NCI-H1417 (cell line): ENCODE results near the gene ABCA9.
"Not testable (repeated sequence)": the region's sequence is repeated elsewhere in the genome, so short reads cannot be mapped to it uniquely, and the experiment has no call there.

Experiments
- DNase-seq, 3 experiments: peaks; one replicate each; lab custom pipeline; 2025; lab: John Stamatoyannopoulos, UW

Gene ABCA9

DNA sequence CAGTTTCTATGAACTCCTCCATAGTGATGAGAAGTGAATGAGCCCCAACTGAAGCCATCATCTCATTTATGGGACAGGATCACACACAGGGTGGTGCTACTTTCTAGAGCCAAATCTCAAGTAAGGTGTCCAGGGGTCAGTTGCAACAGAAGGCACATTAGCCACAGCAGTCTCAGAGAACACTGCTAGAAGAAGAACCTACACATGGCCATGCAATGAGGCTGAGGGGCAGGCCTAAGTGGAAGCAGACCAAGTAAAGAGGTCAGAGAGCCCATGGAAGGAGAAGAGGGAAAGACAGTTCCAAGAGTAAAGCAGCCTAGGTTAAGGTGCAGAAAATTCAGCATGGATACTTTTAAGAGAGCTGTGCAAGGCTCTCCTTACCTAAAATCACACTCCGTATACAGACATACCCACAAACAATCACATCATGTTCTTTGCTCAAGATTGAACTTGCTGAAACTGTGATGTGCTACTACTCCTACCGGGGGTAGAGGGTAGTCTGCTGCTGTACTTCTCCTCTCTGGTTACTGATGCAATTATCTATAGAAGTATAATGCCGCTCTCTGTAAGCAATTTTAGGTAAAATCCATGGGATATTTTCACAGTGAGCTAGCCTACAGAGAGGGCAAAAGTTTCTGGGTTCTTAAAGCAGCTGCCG is 107.3 kb downstream of the ABCA9 start:
- no peak for DNase-seq

GRCh38 chr17:68950725-68951124 is 110.0 kb downstream of the ABCA9 start:
- DNase-seq: no peak

DNA sequence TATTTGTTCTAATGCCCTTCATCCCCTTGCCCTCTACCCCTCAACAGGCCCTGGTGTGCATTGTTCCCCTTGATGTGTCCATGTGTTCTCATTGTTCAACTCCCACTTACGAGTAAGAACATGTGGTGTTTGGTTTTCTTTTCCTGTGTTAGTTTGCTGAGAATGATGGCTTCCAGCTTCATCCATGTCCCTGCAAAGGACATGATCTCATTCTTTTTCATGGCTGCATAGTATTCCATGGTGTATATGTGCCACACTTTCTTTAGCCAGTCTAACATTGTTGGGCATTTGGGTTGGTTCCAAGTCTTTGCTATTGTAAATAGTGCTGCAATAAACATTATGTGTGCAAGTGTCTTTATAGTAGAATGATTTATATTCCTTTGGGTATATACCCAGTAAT is 112.9 kb downstream of the ABCA9 start:
- not testable (repeated sequence) for DNase-seq

GRCh38 chr17:68944435-68945035 is 116.2 kb downstream of the ABCA9 start:
- DNase-seq: no peak

DNA sequence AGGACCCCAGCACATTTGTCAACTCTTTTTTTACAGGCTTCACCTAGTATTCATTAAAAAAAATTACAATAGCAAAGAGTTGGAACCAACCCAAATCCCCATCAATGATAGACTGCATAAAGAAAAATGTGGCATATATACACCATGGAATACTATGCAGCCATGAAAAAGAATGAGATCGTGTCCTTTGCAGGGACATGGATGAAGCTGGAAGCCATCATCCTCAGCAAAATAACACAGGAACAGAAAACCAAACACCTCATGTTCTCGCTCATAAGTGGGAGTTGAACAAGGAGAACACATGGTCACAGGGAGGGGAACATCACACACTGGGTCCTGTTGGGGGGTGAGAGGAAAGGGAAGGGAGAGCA is 116.9 kb downstream of the ABCA9 start:
- DNase-seq: not testable (repeated sequence)

DNA sequence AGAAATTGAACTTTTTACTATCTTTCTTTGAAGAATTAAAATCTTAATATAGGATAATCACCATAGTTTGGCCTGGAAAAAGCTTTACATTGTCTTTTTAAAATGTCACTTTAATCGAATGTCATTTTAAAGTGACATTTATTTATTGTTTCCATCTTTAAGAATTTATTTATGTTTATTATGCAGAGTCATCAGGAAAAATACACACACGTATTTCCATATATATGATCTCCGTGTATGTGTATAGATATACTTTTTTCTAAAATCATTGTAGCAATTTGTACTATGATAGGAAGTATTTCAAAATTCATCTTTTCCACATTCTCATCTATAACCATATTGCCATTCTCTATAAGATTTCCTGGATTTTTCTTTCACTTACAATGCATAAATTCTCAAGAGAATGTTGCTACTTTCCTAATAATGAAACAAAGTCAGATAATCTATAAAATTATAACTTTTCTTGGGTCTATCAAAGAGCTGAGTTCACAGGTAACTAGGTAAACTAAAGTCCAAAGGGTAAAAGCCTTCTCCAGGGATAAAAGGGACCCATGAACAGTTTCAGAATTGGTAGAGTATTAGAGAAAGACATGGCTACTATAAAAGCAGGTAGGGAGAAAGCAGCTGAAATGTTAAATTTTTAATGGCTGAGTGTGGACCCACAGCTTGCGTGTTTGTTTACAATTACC is 117.5 kb downstream of the ABCA9 start:
- no peak for DNase-seq

DNA sequence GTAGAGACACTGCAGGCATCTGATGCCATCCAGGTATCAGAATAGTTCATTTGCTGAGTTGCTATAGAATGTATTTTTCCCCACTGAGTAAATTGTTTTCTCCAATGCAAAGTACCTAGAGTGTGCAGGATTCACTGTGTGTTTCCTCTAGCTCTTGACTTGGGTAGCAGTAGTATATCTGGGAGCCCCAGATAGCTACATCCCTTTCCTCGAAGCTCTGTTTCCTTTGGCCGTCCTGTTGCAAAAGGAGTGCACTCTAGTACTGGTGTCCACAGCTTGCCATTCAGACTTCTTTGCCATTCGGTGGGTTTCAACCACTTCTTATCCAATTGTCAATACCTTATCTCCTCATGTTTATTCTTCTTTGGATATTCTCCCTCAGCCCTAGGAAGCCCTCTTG is 118.3 kb downstream of the ABCA9 start:
- DNase-seq: no peak

- DNase-seq: no peak
Measured at GRCh38 chr17:68941761-68942160, 119.0 kb downstream of the ABCA9 start.

DNA sequence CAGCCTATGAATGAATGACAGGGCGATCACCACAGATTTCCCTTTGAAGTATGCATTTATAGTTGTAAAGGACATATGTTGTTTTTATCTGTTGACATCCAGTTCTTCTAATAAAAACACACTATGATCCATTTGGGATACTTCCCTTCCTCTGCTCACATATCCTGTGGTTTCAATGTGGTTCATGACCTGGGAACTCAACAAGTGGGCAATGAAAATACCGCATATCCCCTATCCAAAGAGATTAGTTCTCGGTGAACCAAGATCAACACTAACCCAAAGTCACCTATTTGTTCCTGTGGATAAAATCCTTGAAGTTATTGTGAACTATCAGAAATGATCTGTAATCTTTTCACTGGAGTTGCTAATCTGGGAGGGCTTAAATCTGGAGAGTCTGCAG is 121.5 kb downstream of the ABCA9 start:
- DNase-seq: no peak

GRCh38 chr17:68937890-68938514 is 122.7 kb downstream of the ABCA9 start:
- no peak for DNase-seq

DNA sequence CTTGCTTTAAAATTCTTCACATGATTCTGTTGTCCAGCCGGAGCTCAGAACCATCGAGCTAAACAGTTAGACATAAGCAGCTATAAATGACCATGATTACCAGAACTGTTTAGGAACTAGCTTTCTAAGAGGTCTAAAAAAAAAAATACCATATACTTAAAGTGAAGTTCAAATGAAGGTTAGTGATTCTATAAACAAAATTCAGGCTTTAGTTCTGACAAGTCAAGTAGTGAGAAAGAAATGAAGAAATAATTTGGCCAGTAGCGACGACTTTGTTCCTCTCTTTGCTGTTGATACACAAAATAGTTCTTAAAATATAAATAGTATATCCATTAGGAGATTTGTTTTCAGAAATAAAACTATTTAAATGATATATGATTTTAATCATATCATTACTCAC is 133.2 kb downstream of the ABCA9 start:
- DNase-seq: no peak

GRCh38 chr17:68924793-68925720 is 135.7 kb downstream of the ABCA9 start:
- DNase-seq: no peak
